GM12878 (cell line): Measurements from ENCODE around the gene DAAM2. TPM values are rescaled to one million over a fixed set of nuclear protein-coding genes. Genes with fewer than 3 reads are reported as not detected.

Experiments
- ATAC-seq: fragments of 200-7000 bp; cut with Tn5 transposase; 3 replicates; pipeline ENCODE4 v1.9.1; 2020; ENCODE audit warnings: mild to moderate bottlenecking, moderate library complexity
- BruUV-seq: library from RNA; stranded (reverse); fragments of 400-500 nt; replicated peaks from 2 replicates; lab custom pipeline; 2021; lab: Mats Ljungman, UMichigan
- CTCF ChIA-PET: fragments of 300-600 bp; sonication (Branson Sonifier 250); formaldehyde crosslinking; extraction: SDS; loops from one replicate; lab custom pipeline; 2021; ENCODE audit warnings: inconsistent platforms; lab: Yijun Ruan, JAX
- POLR2A ChIA-PET: fragments of 350-600 bp; formaldehyde crosslinking; extraction: SDS; loops from one replicate; lab custom pipeline; 2021; ENCODE audit warnings: inconsistent platforms; lab: Charles Lee
- RAD21 ChIA-PET: fragments of 300-600 bp; sonication (Branson Sonifier 250); formaldehyde crosslinking; loops from one replicate; lab custom pipeline; 2023; ENCODE audit warnings: antibody characterized with exemption; ENCODE audit not compliant: unreplicated experiment; lab: Charles Lee
- SMC1A ChIA-PET: fragments of 300-600 bp; sonication (Branson Sonifier 250); formaldehyde crosslinking; loops from one replicate; lab custom pipeline; 2023; ENCODE audit not compliant: unreplicated experiment, uncharacterized antibody; lab: Charles Lee
- DNase-seq: peaks from one replicate; pipeline ENCODE4 v3.0.0-alpha.2; 2011; ENCODE audit warnings: low read depth, low spot score
- FAIRE-seq: peaks from 3 replicates; lab custom pipeline; 2011; peaks lifted over from hg19 to GRCh38; lab: Jason Lieb, UNC
- H2AFZ ChIP-seq: 2 replicates; pipeline ENCODE4 v1.6.0; 2011; ENCODE audit warnings: low read depth, low read length, control low read depth; ENCODE audit not compliant: control insufficient read depth
- H3K27ac ChIP-seq: 2 replicates; pipeline ENCODE4 v1.5.1; 2011; ENCODE audit warnings: control low read depth; ENCODE audit not compliant: control insufficient read depth, insufficient read depth
- H3K27me3 ChIP-seq, 2 experiments: replicated peaks in 1 of 2; 2 replicates each; pipeline versions ENCODE4 v1.6.0 to v1.6.1; 2011; ENCODE audit warnings: low read length in 1 of 2; ENCODE audit not compliant: control insufficient read depth in 2 of 2, insufficient read depth in 2 of 2
- H3K36me3 ChIP-seq, 2 experiments: 2 replicates each; pipeline ENCODE4 v1.5.1; 2011; ENCODE audit warnings: low read length in 1 of 2; ENCODE audit not compliant: control insufficient read depth in 2 of 2, insufficient read depth in 2 of 2
- H3K4me1 ChIP-seq: 2 replicates; pipeline ENCODE4 v1.6.1; 2011; ENCODE audit warnings: mild to moderate bottlenecking, low read length, moderate library complexity, mixed read lengths; ENCODE audit not compliant: control insufficient read depth, insufficient read depth
- H3K4me2 ChIP-seq: 2 replicates; pipeline ENCODE4 v1.6.0; 2011; ENCODE audit warnings: control low read depth; ENCODE audit not compliant: control insufficient read depth, insufficient read depth
- H3K4me3 ChIP-seq: fragments of 200-600 bp; sonication (generic); 2 replicates; pipeline ENCODE4 v1.5.1; 2016
- H3K79me2 ChIP-seq: 2 replicates; pipeline ENCODE4 v1.6.0; 2011; ENCODE audit warnings: low read length; ENCODE audit not compliant: control insufficient read depth, insufficient read depth
- H3K9ac ChIP-seq: 2 replicates; pipeline ENCODE4 v1.8.0; 2011; ENCODE audit warnings: low read length, control low read depth, mixed read lengths; ENCODE audit not compliant: control insufficient read depth, insufficient read depth
- H3K9me3 ChIP-seq: replicated peaks from 3 replicates; pipeline ENCODE4 v1.5.1; 2011; ENCODE audit warnings: mild to moderate bottlenecking, low read length; ENCODE audit not compliant: control insufficient read depth, insufficient read depth
- H4K20me1 ChIP-seq: 2 replicates; pipeline ENCODE4 v1.6.0; 2011; ENCODE audit not compliant: control insufficient read depth, insufficient read depth
- NFYB ChIP-seq: IDR thresholded peaks from 2 replicates; pipeline ENCODE4 v1.6.1; 2011; ENCODE audit warnings: low read depth, mild to moderate bottlenecking, low read length, improper control_type of control experiment, moderate library complexity; ENCODE audit not compliant: insufficient read depth
- RAD21 ChIP-seq: IDR thresholded peaks from 2 replicates; pipeline ENCODE4 v1.6.1; 2011; ENCODE audit warnings: mild to moderate bottlenecking, low read depth, low read length, moderate library complexity; ENCODE audit not compliant: insufficient read depth
- RCOR1 ChIP-seq: conservative IDR thresholded peaks from 2 replicates; pipeline ENCODE4 v1.6.1; 2012; ENCODE audit warnings: low read depth, low read length, improper control_type of control experiment
- SRF ChIP-seq, 2 experiments: IDR thresholded peaks; 2 replicates each; pipeline ENCODE4 v1.6.1; 2011; ENCODE audit warnings: low read depth in 2 of 2, low read length in 2 of 2, mild to moderate bottlenecking in 1 of 2, moderate library complexity in 1 of 2
- WGBS: methylation state at CpG from one replicate; pipeline ENCODE4 v1.1.6; 2016; ENCODE audit warnings: low lambda C conversion rate; ENCODE audit not compliant: insufficient replicate concordance, insufficient coverage; ENCODE audit errors: missing lambda C conversion rate; 5-methylcytosine and 5-hydroxymethylcytosine counted together
- in situ Hi-C: fragments of 300-500 bp; cut with MboI; formaldehyde crosslinking; loops from 9 replicates; pipeline ENCODE4 v1.14.3; 2018; ENCODE audit warnings: mixed read lengths
- intact Hi-C: fragments of 100-400 bp; cut with micrococcal nuclease; formaldehyde crosslinking; loops from one replicate; pipeline ENCODE4 v1.14.2; 2022; ENCODE audit not compliant: unreplicated experiment
- polyA plus RNA-seq, 11 experiments: library from polyadenylated mRNA; depleted of rRNA in 4 of 11; unstranded in 6 of 11; stranded (reverse) in 5 of 11; fragments of >200 nt; fragmentation: Nextera tagmentation in 4 of 11; fragmentation: Illumina TruSeq in 1 of 11; extraction: Ambion mirVana in 4 of 11; extraction: Trizol in 1 of 11; gene quantifications; 1 replicate in 1 of 11; 2 replicates in 10 of 11; pipeline versions ENCODE4 v1.2.1 to v1.2.3, GENCODE V29; 2011 to 2016; ENCODE audit warnings: inconsistent platforms in 2 of 11, missing spikeins in 2 of 11, low read depth in 1 of 11
- total RNA-seq, 4 experiments: library from RNA; depleted of rRNA in 3 of 4; stranded (reverse); fragments of >200 nt in 3 of 4; fragmentation: Illumina TruSeq in 1 of 4; extraction: Trizol in 1 of 4; gene quantifications; 2 replicates each; pipeline versions ENCODE4 v1.2.1 to v1.2.3, GENCODE V29; 2013 to 2021

DAAM2 gene
- total and polyA plus RNA-seq, 10 of the 15 experiments (the other 5 are each of a cell fraction or from before 2014, with no cell fraction given) = 0.05 to 0.22 TPM; not detected in 8

GRCh38 chr6:39953076-39953618 is 161.0 kb downstream of the DAAM2 start:
- RAD21 ChIA-PET = no interaction called here

More at GRCh38 chr6:39953076-39953618, 161.0 kb downstream of the DAAM2 start:
- FAIRE-seq (no peak), ATAC-seq (no peak), DNase-seq (no peak)
- ChIA-PET POLR2A (no interaction called here), CTCF (no interaction called here), SMC1A (interaction anchor here (0.6 kb wide), 1 partner anchor 499 kb away, joined by 4 read pairs; no protein-coding TSS in a partner anchor)
- Histone ChIP-seq H3K4me3 (no peak overlapping the region), H3K27ac (no peak overlapping the region), H3K36me3 (no peaks in the 10 kb centered on the region), H3K79me2 (no peaks in the 10 kb centered on the region), H3K27me3 (no peaks in the 10 kb centered on the region), H3K4me1 (no peaks in the 10 kb centered on the region), H4K20me1 (no peaks in the 10 kb centered on the region), H2AFZ (no peak overlapping the region), H3K4me2 (no peak overlapping the region), H3K9ac (no peak overlapping the region), H3K9me3 (no peaks in the 10 kb centered on the region)
- in situ Hi-C loops (no loop called here), intact Hi-C loops (no loop called here)
- 7% methylated on average over 2 of the region's 2 CpGs for WGBS
- TF ChIP-seq SRF (IDR thresholded peaks at IDR 0.05; ENCODE audit: low read depth in 2 of 2, low read length in 2 of 2) (no peak), NFYB (no peak), RCOR1 (no peak), RAD21 (no peak)
- no TSS peak for BruUV-seq

Other genes starting within 250 kb of the DAAM2 start
- gene KIF6, start 67.0 kb upstream of the DAAM2 start, total RNA-seq (2014; rRNA removed) = 0.11 and 0.28 TPM in 2 replicates
- 0.09 and 0.23 TPM in 2 replicates for gene KIF6, start 67.0 kb upstream of the DAAM2 start, total RNA-seq (2014; rRNA removed; fragmentation: Illumina TruSeq; extraction: Trizol)
- gene KIF6, start 67.0 kb upstream of the DAAM2 start, total RNA-seq (2021) = 0.28 and 0.35 TPM in 2 replicates
- gene KIF6, start 67.0 kb upstream of the DAAM2 start, polyA plus RNA-seq (2011; rRNA removed) = 0.76 and 0.82 TPM in 2 replicates
- gene KIF6, start 67.0 kb upstream of the DAAM2 start, polyA plus RNA-seq (2014; fragmentation: Illumina TruSeq; extraction: Trizol) = 0.33 and 0.35 TPM in 2 replicates
- gene KIF6, start 67.0 kb upstream of the DAAM2 start, polyA plus RNA-seq (2014; fragmentation: Nextera tagmentation; extraction: Ambion mirVana) = under 1 TPM; 0.09 to 0.18 TPM
- gene KIF6, start 67.0 kb upstream of the DAAM2 start, polyA plus RNA-seq (2014; rRNA removed) = 0.06 and 0.12 TPM in 2 replicates
- 1 to 10 TPM in 1 of 2 experiments, under 1 TPM in 1; 0.46 to 1.0 TPM for gene KIF6, start 67.0 kb upstream of the DAAM2 start, polyA plus RNA-seq (2016; fragmentation: Nextera tagmentation; extraction: Ambion mirVana)
- 0.16 and 0.17 TPM in 2 replicates for gene MOCS1, start 142.1 kb downstream of the DAAM2 start, total RNA-seq (2014; rRNA removed)
- gene MOCS1, start 142.1 kb downstream of the DAAM2 start, total RNA-seq (2014; rRNA removed; fragmentation: Illumina TruSeq; extraction: Trizol) = 0.09 and 0.18 TPM in 2 replicates
- gene MOCS1, start 142.1 kb downstream of the DAAM2 start, total RNA-seq (2021) = 0.08 and 0.15 TPM in 2 replicates
- 3.8 and 5.4 TPM in 2 replicates for gene MOCS1, start 142.1 kb downstream of the DAAM2 start, polyA plus RNA-seq (2011; rRNA removed)
- gene MOCS1, start 142.1 kb downstream of the DAAM2 start, polyA plus RNA-seq (2014; fragmentation: Illumina TruSeq; extraction: Trizol) = 0.07 TPM in 1 of 2 replicates, not detected in the other
- under 1 TPM in 1 of 2 experiments, not detected in 1; 0.02 TPM for gene MOCS1, start 142.1 kb downstream of the DAAM2 start, polyA plus RNA-seq (2014; fragmentation: Nextera tagmentation; extraction: Ambion mirVana)
- 0.15 TPM in 2 replicates for gene MOCS1, start 142.1 kb downstream of the DAAM2 start, polyA plus RNA-seq (2014; rRNA removed)
- gene MOCS1, start 142.1 kb downstream of the DAAM2 start, polyA plus RNA-seq (2016; fragmentation: Nextera tagmentation; extraction: Ambion mirVana) = under 1 TPM in 1 of 2 experiments, not detected in 1; 0.48 TPM